HG03520 (cell line): Measurements from ENCODE around the gene MRPL17.
A peak's percentile ranks its signal among the peaks of the same experiment; 100 is the strongest.
"Not testable (repeated sequence)": the region's sequence is repeated elsewhere in the genome, so short reads cannot be mapped to it uniquely, and the experiment has no call there.

Experiments
- ATAC-seq: cut with Tn5 transposase; IDR thresholded peaks from one replicate; pipeline ENCODE4 v1.9.1; 2021; ENCODE audit warnings: mild to moderate bottlenecking, moderate library complexity; ENCODE audit not compliant: unreplicated experiment

Gene MRPL17

GRCh38 chr11:6684068-6684467 is 928 bp upstream of the MRPL17 start:
- not testable (repeated sequence) for ATAC-seq

GRCh38 chr11:6682591-6682935 is 577 bp downstream of the MRPL17 start:
- ATAC-seq = peak; percentile 4

GRCh38 chr11:6681949-6682348 is 1.2 kb downstream of the MRPL17 start:
- ATAC-seq = no peak

GRCh38 chr11:6681505-6681904 is 1.6 kb downstream of the MRPL17 start:
- no peak for ATAC-seq

GRCh38 chr11:6677018-6677417 is 6.1 kb downstream of the MRPL17 start:
- no peak for ATAC-seq

- ATAC-seq = no peak
These were observed 8.3 kb downstream of the MRPL17 start for GRCh38 chr11:6674862-6675261.

GRCh38 chr11:6674219-6674597 is 8.9 kb downstream of the MRPL17 start:
- ATAC-seq = no peak

GRCh38 chr11:6673523-6674218 is 9.5 kb downstream of the MRPL17 start:
- no peak for ATAC-seq

- no peak for ATAC-seq
These were observed 11.1 kb downstream of the MRPL17 start for GRCh38 chr11:6671991-6672390.

- no peak for ATAC-seq
These were observed 12.8 kb downstream of the MRPL17 start for GRCh38 chr11:6670202-6670830.

GRCh38 chr11:6667733-6668374 is 15.3 kb downstream of the MRPL17 start:
- no peak for ATAC-seq

- ATAC-seq = no peak
These were observed 16.6 kb downstream of the MRPL17 start for GRCh38 chr11:6666302-6667183.

- ATAC-seq = no peak
These were observed 18.6 kb downstream of the MRPL17 start for GRCh38 chr11:6664551-6664950.

- no peak for ATAC-seq
These were observed 19.2 kb downstream of the MRPL17 start for GRCh38 chr11:6663794-6664469.

- no peak for ATAC-seq
These were observed 22.4 kb downstream of the MRPL17 start for GRCh38 chr11:6660712-6661111.

GRCh38 chr11:6658647-6659046 is 24.5 kb downstream of the MRPL17 start:
- no peak for ATAC-seq

GRCh38 chr11:6657346-6657745 is 25.8 kb downstream of the MRPL17 start:
- ATAC-seq = no peak

GRCh38 chr11:6656936-6657335 is 26.2 kb downstream of the MRPL17 start:
- no peak for ATAC-seq

- ATAC-seq = no peak
These were observed 26.6 kb downstream of the MRPL17 start for GRCh38 chr11:6656584-6656915.

- no peak for ATAC-seq
These were observed 27.2 kb downstream of the MRPL17 start, which contains the start of gene DCHS1 for GRCh38 chr11:6655790-6656583. Gene DCHS1, minus strand, starts transcription at chr11:6655809. Its CDS starts 14,196 bp downstream, at chr11:6641613.
